GM12878 (cell line): ENCODE results near the gene ARMC9. TPM values are rescaled to one million over a fixed set of nuclear protein-coding genes. Genes with fewer than 3 reads are reported as not detected.

Source experiments
- CEBPZ ChIP-seq: fragments of 150-350 bp; IDR thresholded peaks from 2 replicates; pipeline ENCODE4 v1.6.1; 2016; ENCODE audit warnings: low read depth, low read length
- CHD2 ChIP-seq: IDR thresholded peaks from 2 replicates; pipeline ENCODE4 v1.6.1; 2011; ENCODE audit warnings: low read depth, low read length, improper control_type of control experiment, borderline replicate concordance
- E2F4 ChIP-seq: IDR thresholded peaks from 2 replicates; pipeline ENCODE4 v1.6.1; 2012; ENCODE audit warnings: low read depth, low read length, improper control_type of control experiment
- EED ChIP-seq: sonication (generic); IDR thresholded peaks from 2 replicates; pipeline ENCODE4 v1.6.1; 2016; ENCODE audit warnings: antibody characterized with exemption, low read depth
- ETV6 ChIP-seq, 2 experiments: fragments of 450-650 bp in 1 of 2; IDR thresholded peaks in 1 of 2; conservative IDR thresholded peaks in 1 of 2; 2 replicates each; pipeline ENCODE4 v1.6.1; 2014; ENCODE audit warnings: antibody characterized with exemption in 1 of 2, borderline replicate concordance in 1 of 2, low read depth in 1 of 2, mild to moderate bottlenecking in 1 of 2, moderate library complexity in 1 of 2
- GABPA ChIP-seq: IDR thresholded peaks from 2 replicates; pipeline ENCODE4 v1.6.1; 2014; ENCODE audit warnings: antibody characterized with exemption, low read depth, mild to moderate bottlenecking, inconsistent platforms
- HSF1 ChIP-seq: fragments of 150-350 bp; IDR thresholded peaks from 2 replicates; pipeline ENCODE4 v1.6.1; 2014; ENCODE audit warnings: mild to moderate bottlenecking, low read depth, low read length
- JUNB ChIP-seq: IDR thresholded peaks from 2 replicates; pipeline ENCODE4 v1.6.1; 2016; ENCODE audit warnings: antibody characterized with exemption, mild to moderate bottlenecking
- POLR2AphosphoS2 ChIP-seq: IDR thresholded peaks from 2 replicates; pipeline ENCODE4 v1.6.1; 2011; ENCODE audit warnings: low read depth, mild to moderate bottlenecking, low read length, improper control_type of control experiment, moderate library complexity
- RCOR1 ChIP-seq: conservative IDR thresholded peaks from 2 replicates; pipeline ENCODE4 v1.6.1; 2012; ENCODE audit warnings: low read depth, low read length, improper control_type of control experiment
- REST ChIP-seq: IDR thresholded peaks from 2 replicates; pipeline ENCODE4 v1.6.1; 2012; ENCODE audit warnings: mild to moderate bottlenecking, low read depth, low read length
- ZNF384 ChIP-seq: IDR thresholded peaks from 2 replicates; pipeline ENCODE4 v1.6.1; 2012; ENCODE audit warnings: low read depth, mild to moderate bottlenecking, low read length, improper control_type of control experiment, borderline replicate concordance
- ZNF687 ChIP-seq: fragments of 450-650 bp; IDR thresholded peaks from 2 replicates; pipeline ENCODE4 v1.6.1; 2017; ENCODE audit warnings: mild to moderate bottlenecking, moderate library complexity
- ZSCAN29 ChIP-seq: fragments of 450-650 bp; IDR thresholded peaks from 2 replicates; pipeline ENCODE4 v1.6.1; 2017; ENCODE audit warnings: mild to moderate bottlenecking, moderate library complexity
- ZZZ3 ChIP-seq: IDR thresholded peaks from 2 replicates; pipeline ENCODE4 v1.6.1; 2011; ENCODE audit warnings: low read depth; ENCODE audit not compliant: control insufficient read depth, insufficient read length
- polyA plus RNA-seq, 11 experiments: library from polyadenylated mRNA; depleted of rRNA in 4 of 11; unstranded in 6 of 11; stranded (reverse) in 5 of 11; fragments of >200 nt; fragmentation: Nextera tagmentation in 4 of 11; fragmentation: Illumina TruSeq in 1 of 11; extraction: Ambion mirVana in 4 of 11; extraction: Trizol in 1 of 11; gene quantifications; 1 replicate in 1 of 11; 2 replicates in 10 of 11; pipeline versions ENCODE4 v1.2.1 to v1.2.3, GENCODE V29; 2011 to 2016; ENCODE audit warnings: inconsistent platforms in 2 of 11, missing spikeins in 2 of 11, low read depth in 1 of 11
- total RNA-seq, 4 experiments: library from RNA; depleted of rRNA in 3 of 4; stranded (reverse); fragments of >200 nt in 3 of 4; fragmentation: Illumina TruSeq in 1 of 4; extraction: Trizol in 1 of 4; gene quantifications; 2 replicates each; pipeline versions ENCODE4 v1.2.1 to v1.2.3, GENCODE V29; 2013 to 2021

Gene ARMC9
- total and polyA plus RNA-seq, 10 of the 15 experiments (the other 5 are each of a cell fraction or from before 2014, with no cell fraction given): 3.8 to 21.8 (median 10.4) TPM

- TF ChIP-seq REST: no peak
- no peak for TF ChIP-seq E2F4
- no peak for TF ChIP-seq ZZZ3
- peak; percentile 95 for TF ChIP-seq ZNF687
- TF ChIP-seq POLR2AphosphoS2: no peak
- TF ChIP-seq ETV6 (conservative IDR thresholded peaks at IDR 0.05 in 1 of 2, IDR thresholded peaks at IDR 0.05 in 1 of 2; ENCODE audit: borderline replicate concordance in 1 of 2, low read depth in 1 of 2): peak in 1 of 2 experiments; percentile 67; a peak in 1 of 4 replicates
- peak; percentile 45; the same call in 1 of the 2 replicates for TF ChIP-seq CHD2
- TF ChIP-seq CEBPZ: no peak
- TF ChIP-seq ZSCAN29: no peak
- no peak for TF ChIP-seq HSF1
- TF ChIP-seq GABPA: no peak
- TF ChIP-seq EED: peak; percentile 95
- peak; percentile 60; the same call in 1 of the 2 replicates for TF ChIP-seq JUNB
- no peak for TF ChIP-seq ZNF384
- no peak for TF ChIP-seq RCOR1
Observed at GRCh38 chr2:231181860-231182512, 16.4 kb upstream of the ARMC9 start (continued).
